PC-3 (cell line): ENCODE data around the gene BCL11A. TPM values are rescaled to one million over a fixed set of nuclear protein-coding genes. Genes with fewer than 3 reads are reported as not detected.

Experiments
- ATAC-seq: fragments of 200-7000 bp; cut with Tn5 transposase; 2 replicates; pipeline ENCODE4 v1.9.1; 2020; ENCODE audit warnings: mild to moderate bottlenecking, moderate library complexity
- BruUV-seq: library from RNA; stranded (reverse); fragments of 400-500 nt; replicated peaks from 2 replicates; lab custom pipeline; 2021; lab: Mats Ljungman, UMichigan
- CTCF ChIA-PET: fragments of 300-600 bp; sonication (Branson Sonifier 250); formaldehyde crosslinking; loops from one replicate; lab custom pipeline; 2022; ENCODE audit warnings: antibody characterized with exemption; lab: Charles Lee
- POLR2A ChIA-PET: fragments of 300-600 bp; sonication (Branson Sonifier 250); formaldehyde crosslinking; loops from one replicate; lab custom pipeline; 2022; ENCODE audit warnings: antibody characterized with exemption; ENCODE audit not compliant: unreplicated experiment; lab: Charles Lee
- DNase-seq: peaks from one replicate; pipeline ENCODE4 v3.0.0-alpha.2; 2015
- H2AFZ ChIP-seq: fragments of 300-600 bp; sonication (generic); 2 replicates; pipeline ENCODE4 v1.6.0; 2016; ENCODE audit warnings: antibody characterized with exemption, low read length
- H3F3A ChIP-seq: fragments of 300-600 bp; sonication (generic); one replicate; pipeline ENCODE4 v1.6.0; 2017; ENCODE audit warnings: antibody characterized with exemption, low read length, control low read depth, mild to moderate bottlenecking; ENCODE audit not compliant: unreplicated experiment
- H3K27ac ChIP-seq: fragments of 300-600 bp; sonication (generic); 2 replicates; pipeline ENCODE4 v1.5.1; 2016; ENCODE audit warnings: mild to moderate bottlenecking, low read length
- H3K27me3 ChIP-seq: fragments of 300-600 bp; sonication (generic); 2 replicates; pipeline ENCODE4 v1.6.1; 2016; ENCODE audit warnings: low read length, mixed read lengths
- H3K36me3 ChIP-seq: fragments of 300-600 bp; sonication (generic); 2 replicates; pipeline ENCODE4 v1.6.1; 2016; ENCODE audit warnings: low read depth, mixed run types, low read length, mixed read lengths
- H3K4me1 ChIP-seq: fragments of 300-600 bp; sonication (generic); 2 replicates; pipeline ENCODE4 v1.5.1; 2016; ENCODE audit warnings: low read length; ENCODE audit not compliant: insufficient read depth
- H3K4me2 ChIP-seq: fragments of 300-600 bp; sonication (generic); 2 replicates; pipeline ENCODE4 v1.6.0; 2016; ENCODE audit warnings: low read length
- H3K4me3 ChIP-seq: fragments of 300-600 bp; sonication (generic); 2 replicates; pipeline ENCODE4 v1.5.1; 2016; ENCODE audit warnings: mild to moderate bottlenecking, low read length, mixed read lengths
- H3K79me2 ChIP-seq: fragments of 300-600 bp; sonication (generic); 2 replicates; pipeline ENCODE4 v1.6.1; 2017; ENCODE audit warnings: low read length, mixed read lengths
- H3K9ac ChIP-seq: fragments of 300-600 bp; sonication (generic); 2 replicates; pipeline ENCODE4 v1.6.0; 2016; ENCODE audit warnings: mild to moderate bottlenecking, low read length
- H3K9me2 ChIP-seq: fragments of 300-600 bp; sonication (generic); replicated peaks from 2 replicates; pipeline ENCODE4 v1.6.1; 2016; ENCODE audit warnings: mixed run types, low read length, mixed read lengths
- H3K9me3 ChIP-seq: fragments of 300-600 bp; sonication (generic); 2 replicates; pipeline ENCODE4 v1.6.1; 2016; ENCODE audit warnings: low read length, mixed read lengths
- H4K20me1 ChIP-seq: fragments of 300-600 bp; sonication (generic); 2 replicates; pipeline ENCODE4 v1.6.1; 2016; ENCODE audit warnings: low read length, mixed read lengths
- EZH2 ChIP-seq: fragments of 300-600 bp; sonication (generic); IDR thresholded peaks from one replicate; pipeline ENCODE4 v1.6.1; 2017; ENCODE audit warnings: antibody characterized with exemption, mild to moderate bottlenecking, low read length; ENCODE audit not compliant: unreplicated experiment
- EZH2phosphoT487 ChIP-seq: fragments of 300-600 bp; sonication (generic); IDR thresholded peaks from 2 replicates; pipeline ENCODE4 v1.6.1; 2018; ENCODE audit warnings: mild to moderate bottlenecking, antibody characterized with exemption, low read length, borderline replicate concordance
- intact Hi-C: fragments of 100-400 bp; cut with micrococcal nuclease; formaldehyde crosslinking; loops from 2 replicates; pipeline ENCODE4 v1.9.0; 2023
- total RNA-seq: library from RNA; depleted of rRNA; stranded (reverse); fragments of >200 nt; gene quantifications from 2 replicates; pipeline ENCODE4 v1.2.3, GENCODE V29; 2014
- TF ChIP-seq, protein P1 (sequence below): fragments of 300-600 bp; sonication (generic); conservative IDR thresholded peaks from 2 replicates; pipeline ENCODE4 v1.5.1; 2017; ENCODE audit warnings: antibody characterized with exemption, low read depth, mild to moderate bottlenecking, low read length

Gene BCL11A
- total RNA-seq, 1 experiment from 2014 or later: 4.6 TPM

DNA sequence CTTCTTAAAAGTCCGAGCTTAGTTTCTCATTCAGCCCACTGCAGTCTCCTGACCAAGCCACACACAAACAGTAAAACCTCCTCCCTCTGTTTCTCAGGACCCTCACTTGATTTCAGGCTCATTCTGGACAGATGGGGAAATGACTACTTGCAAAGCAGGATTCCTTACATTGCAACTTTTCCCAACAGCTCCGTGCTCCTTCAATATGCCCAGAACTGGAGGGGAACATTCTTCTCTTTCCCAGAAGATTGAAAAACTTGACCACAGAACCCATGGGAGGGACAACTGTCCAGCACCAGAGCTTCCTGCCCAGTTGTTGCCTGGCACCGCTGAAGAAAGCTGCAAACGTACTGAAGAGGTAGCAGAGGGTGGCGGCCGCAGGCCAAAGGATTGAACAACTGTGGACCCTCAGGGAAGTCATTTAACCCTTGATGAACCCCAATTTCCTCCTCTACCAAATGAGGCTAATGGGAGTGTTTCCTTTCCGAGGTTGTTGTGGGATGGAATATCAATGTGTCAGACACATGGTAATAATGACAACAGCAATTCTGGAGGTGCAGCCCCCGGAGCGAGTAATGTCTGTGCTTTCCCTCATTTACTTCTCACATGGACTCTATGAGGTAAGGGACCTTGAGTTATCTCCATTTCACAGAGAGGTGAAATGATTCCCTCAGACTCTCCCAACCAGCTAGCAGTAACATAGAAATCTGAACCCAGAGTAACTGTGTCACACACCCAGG lies 25.0 kb downstream of the BCL11A start:
- H3K4me2 ChIP-seq: no peak overlapping the region
- H3K9me2 ChIP-seq: no peaks in the 10 kb centered on the region
- no peak for DNase-seq
- no peak overlapping the region for H3K4me3 ChIP-seq
- TF ChIP-seq, protein P1, sequence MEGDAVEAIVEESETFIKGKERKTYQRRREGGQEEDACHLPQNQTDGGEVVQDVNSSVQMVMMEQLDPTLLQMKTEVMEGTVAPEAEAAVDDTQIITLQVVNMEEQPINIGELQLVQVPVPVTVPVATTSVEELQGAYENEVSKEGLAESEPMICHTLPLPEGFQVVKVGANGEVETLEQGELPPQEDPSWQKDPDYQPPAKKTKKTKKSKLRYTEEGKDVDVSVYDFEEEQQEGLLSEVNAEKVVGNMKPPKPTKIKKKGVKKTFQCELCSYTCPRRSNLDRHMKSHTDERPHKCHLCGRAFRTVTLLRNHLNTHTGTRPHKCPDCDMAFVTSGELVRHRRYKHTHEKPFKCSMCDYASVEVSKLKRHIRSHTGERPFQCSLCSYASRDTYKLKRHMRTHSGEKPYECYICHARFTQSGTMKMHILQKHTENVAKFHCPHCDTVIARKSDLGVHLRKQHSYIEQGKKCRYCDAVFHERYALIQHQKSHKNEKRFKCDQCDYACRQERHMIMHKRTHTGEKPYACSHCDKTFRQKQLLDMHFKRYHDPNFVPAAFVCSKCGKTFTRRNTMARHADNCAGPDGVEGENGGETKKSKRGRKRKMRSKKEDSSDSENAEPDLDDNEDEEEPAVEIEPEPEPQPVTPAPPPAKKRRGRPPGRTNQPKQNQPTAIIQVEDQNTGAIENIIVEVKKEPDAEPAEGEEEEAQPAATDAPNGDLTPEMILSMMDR: no peak
- TF ChIP-seq EZH2: no peak
- no peaks in the 10 kb centered on the region for H3K36me3 ChIP-seq
- CTCF ChIA-PET: no interaction called here
- no peaks in the 10 kb centered on the region for H3K9me3 ChIP-seq
- no peak overlapping the region for H2AFZ ChIP-seq
- POLR2A ChIA-PET: no interaction called here
- BruUV-seq: no TSS peak
- H3K27me3 ChIP-seq: no peaks in the 10 kb centered on the region
- peaks cover 5% of the 10 kb centered on the region for H3F3A ChIP-seq
- H3K9ac ChIP-seq: no peak overlapping the region
- no peak for ATAC-seq
- H3K27ac ChIP-seq: no peak overlapping the region
- intact Hi-C loops: no loop called here
- peaks cover 18% of the 10 kb centered on the region for H3K79me2 ChIP-seq
- H3K4me1 ChIP-seq: peaks cover 33% of the 10 kb centered on the region
- H4K20me1 ChIP-seq: 0 out of 2 replicates have a peak, but pooled peaks cover 3% of the 10 kb centered on the region

DNA sequence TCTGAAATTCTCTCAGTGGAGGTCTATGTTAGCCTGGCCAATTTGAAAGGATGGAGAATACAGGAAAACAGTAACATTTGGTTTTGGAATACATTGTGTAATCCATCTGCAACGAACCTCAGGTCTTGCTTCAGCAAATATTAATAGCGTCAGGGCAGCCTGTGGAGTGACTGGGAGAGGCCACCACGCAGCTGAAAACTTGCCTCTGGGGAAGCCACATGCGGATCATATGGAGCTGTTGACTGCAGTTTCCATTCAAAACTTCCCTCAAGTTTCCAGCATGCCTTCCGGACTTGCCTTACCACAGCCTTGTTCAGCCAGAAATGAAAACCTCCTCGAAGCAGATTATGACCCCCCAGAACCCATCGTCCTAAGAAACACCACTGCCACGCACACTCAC lies 25.7 kb downstream of the BCL11A start:
- H3K36me3 ChIP-seq: no peaks in the 10 kb centered on the region
- H3K4me3 ChIP-seq: no peak overlapping the region
- H4K20me1 ChIP-seq: 0 out of 2 replicates have a peak, but pooled peaks cover 2% of the 10 kb centered on the region
- POLR2A ChIA-PET: no interaction called here
- TF ChIP-seq EZH2 (no peak), EZH2phosphoT487 (no peak)
- TF ChIP-seq, protein P1: no peak
- intact Hi-C loops: no loop called here
- H3K27me3 ChIP-seq: no peaks in the 10 kb centered on the region
- H3K27ac ChIP-seq: no peak overlapping the region
- BruUV-seq: no TSS peak
- no peaks in the 10 kb centered on the region for H3K9me3 ChIP-seq
- peaks cover 18% of the 10 kb centered on the region for H3K79me2 ChIP-seq
- H3K9ac ChIP-seq: no peak overlapping the region
- no peaks in the 10 kb centered on the region for H3K9me2 ChIP-seq
- peaks cover 5% of the 10 kb centered on the region for H3F3A ChIP-seq
- no peak for DNase-seq
- no peak for ATAC-seq
- no peak overlapping the region for H3K4me2 ChIP-seq
- H3K4me1 ChIP-seq: peaks cover 27% of the 10 kb centered on the region
- H2AFZ ChIP-seq: no peak overlapping the region
- CTCF ChIA-PET: no interaction called here

DNA sequence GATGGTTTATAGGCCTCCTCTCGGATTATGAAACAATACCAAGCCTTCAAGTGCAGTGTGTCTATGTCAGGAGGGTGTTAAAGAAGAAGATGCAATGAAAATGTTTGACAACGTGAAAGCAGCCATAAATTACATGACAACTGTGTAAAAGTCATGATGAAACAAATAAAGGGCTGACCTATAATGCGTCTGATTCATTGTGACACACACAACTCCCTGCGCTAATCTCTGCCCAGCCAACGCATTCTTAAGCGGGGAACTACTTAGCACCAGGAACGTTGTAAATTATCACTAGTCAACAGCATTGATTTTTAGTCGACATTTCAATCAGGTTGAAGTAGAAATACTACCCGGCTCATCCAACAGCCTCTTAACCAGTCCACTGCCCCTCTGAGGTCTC lies 26.8 kb downstream of the BCL11A start:
- H3K9me2 ChIP-seq: no peaks in the 10 kb centered on the region
- no peak overlapping the region for H3K4me3 ChIP-seq
- H3K4me2 ChIP-seq: no peak overlapping the region
- no peaks in the 10 kb centered on the region for H3K36me3 ChIP-seq
- TF ChIP-seq, protein P1: no peak
- TF ChIP-seq EZH2phosphoT487 (no peak), EZH2 (no peak)
- H3K4me1 ChIP-seq: peaks cover 17% of the 10 kb centered on the region
- DNase-seq: no peak
- BruUV-seq: no TSS peak
- no peak overlapping the region for H3K9ac ChIP-seq
- H3K27me3 ChIP-seq: no peaks in the 10 kb centered on the region
- no peak for ATAC-seq
- no peak overlapping the region for H3K27ac ChIP-seq
- no peaks in the 10 kb centered on the region for H3K9me3 ChIP-seq
- intact Hi-C loops: no loop called here
- H4K20me1 ChIP-seq: no peaks in the 10 kb centered on the region
- ChIA-PET CTCF (no interaction called here), POLR2A (no interaction called here)
- 0 out of 2 replicates have a peak, but pooled peaks cover 10% of the 10 kb centered on the region for H3K79me2 ChIP-seq
- no peak overlapping the region for H2AFZ ChIP-seq
- no peaks in the 10 kb centered on the region for H3F3A ChIP-seq
